SK-N-SH treated with all-trans-retinoic acid at 6 μM for 48 hours (cell line): Measurements from ENCODE around the gene UBE2R2.
"Not testable (repeated sequence)": the region's sequence is repeated elsewhere in the genome, so short reads cannot be mapped to it uniquely, and the experiment has no call there.

Experiments
- ATAC-seq: fragments of 200-7000 bp; cut with Tn5 transposase; 3 replicates; pipeline ENCODE4 v1.9.1; 2020; ENCODE audit warnings: mild to moderate bottlenecking, moderate library complexity
- ARNTL ChIP-seq: fragments of 450-650 bp; formaldehyde crosslinking; IDR thresholded peaks from 2 replicates; pipeline ENCODE4 v1.5.0; 2020; ENCODE audit warnings: low read depth, mild to moderate bottlenecking, moderate library complexity, borderline replicate concordance
- CSDC2 ChIP-seq: fragments of 250-450 bp; sonication (Bioruptor Pico); IDR thresholded peaks from 2 replicates; pipeline ENCODE4 v1.5.0; 2020; ENCODE audit warnings: mild to moderate bottlenecking, moderate library complexity
- CSRNP3 ChIP-seq: fragments of 250-450 bp; sonication (Bioruptor Pico); IDR thresholded peaks from 2 replicates; pipeline ENCODE4 v1.5.1; 2021; ENCODE audit warnings: mild to moderate bottlenecking, moderate library complexity
- ESRRG ChIP-seq: fragments of 250-450 bp; sonication (Bioruptor Pico); IDR thresholded peaks from 2 replicates; pipeline ENCODE4 v1.6.1; 2021; ENCODE audit warnings: mild to moderate bottlenecking
- ISL1 ChIP-seq: fragments of 250-450 bp; sonication (Bioruptor Pico); IDR thresholded peaks from 2 replicates; pipeline ENCODE4 v2.1.2; 2022; ENCODE audit warnings: mild to moderate bottlenecking, moderate library complexity
- PPARA ChIP-seq: fragments of 250-450 bp; sonication (Bioruptor Pico); IDR thresholded peaks from 2 replicates; pipeline ENCODE4 v1.5.0; 2020; ENCODE audit warnings: mild to moderate bottlenecking, borderline replicate concordance
- RARB ChIP-seq: fragments of 250-450 bp; sonication (Bioruptor Pico); IDR thresholded peaks from 2 replicates; pipeline ENCODE4 v1.8.0; 2021; ENCODE audit warnings: mild to moderate bottlenecking, moderate library complexity
- SNAI2 ChIP-seq: fragments of 250-450 bp; sonication (Bioruptor Pico); IDR thresholded peaks from 2 replicates; pipeline ENCODE4 v1.5.0; 2020; ENCODE audit warnings: mild to moderate bottlenecking, moderate library complexity
- TOX ChIP-seq: fragments of 250-450 bp; sonication (Bioruptor Pico); IDR thresholded peaks from 2 replicates; pipeline ENCODE4 v1.8.0; 2021; ENCODE audit warnings: mild to moderate bottlenecking, moderate library complexity, borderline replicate concordance
- ZC3H10 ChIP-seq: fragments of 250-450 bp; sonication (Bioruptor Pico); IDR thresholded peaks from 2 replicates; pipeline ENCODE4 v1.5.1; 2021; ENCODE audit warnings: mild to moderate bottlenecking, moderate library complexity
- ZFP3 ChIP-seq: fragments of 250-450 bp; sonication (Bioruptor Pico); IDR thresholded peaks from 2 replicates; pipeline ENCODE4 v1.5.0; 2020; ENCODE audit warnings: mild to moderate bottlenecking, moderate library complexity
- ZFP30 ChIP-seq: fragments of 450-650 bp; formaldehyde crosslinking; IDR thresholded peaks from 2 replicates; pipeline ENCODE4 v1.5.0; 2022; ENCODE audit warnings: mild to moderate bottlenecking, moderate library complexity
- ZNF565 ChIP-seq: fragments of 450-650 bp; formaldehyde crosslinking; conservative IDR thresholded peaks from 2 replicates; pipeline ENCODE4 v1.5.0; 2020; ENCODE audit warnings: low read depth, mild to moderate bottlenecking, moderate library complexity
- ZNF8 ChIP-seq: fragments of 450-650 bp; formaldehyde crosslinking; IDR thresholded peaks from 2 replicates; pipeline ENCODE4 v1.5.0; 2020; ENCODE audit warnings: mild to moderate bottlenecking, moderate library complexity
- TF ChIP-seq, protein P1 (sequence below): fragments of 250-450 bp; sonication (Bioruptor Pico); IDR thresholded peaks from 2 replicates; pipeline ENCODE4 v1.5.0; 2020; ENCODE audit warnings: mild to moderate bottlenecking, moderate library complexity
- TF ChIP-seq, protein P2 (sequence below): fragments of 250-450 bp; sonication (Bioruptor Pico); IDR thresholded peaks from 2 replicates; pipeline ENCODE4 v1.5.1; 2020; ENCODE audit warnings: low read depth, mild to moderate bottlenecking, moderate library complexity
- TF ChIP-seq, protein P3 (sequence below): fragments of 250-450 bp; sonication (Bioruptor Pico); IDR thresholded peaks from 2 replicates; pipeline ENCODE4 v1.8.0; 2020; ENCODE audit warnings: mild to moderate bottlenecking, moderate library complexity, borderline replicate concordance
- TF ChIP-seq, protein P4 (sequence below): fragments of 250-450 bp; sonication (Bioruptor Pico); IDR thresholded peaks from 2 replicates; pipeline ENCODE4 v1.8.0; 2021; ENCODE audit warnings: low read depth, mild to moderate bottlenecking, moderate library complexity, borderline replicate concordance

Gene UBE2R2

GRCh38 chr9:33794560-33794959 is 22.4 kb upstream of the UBE2R2 start:
- no peak for ATAC-seq
- TF ChIP-seq CSRNP3 (CRISPR knock-in tag): no peak

- ATAC-seq: no peak
- TF ChIP-seq ZC3H10 (CRISPR knock-in tag): no peak
- TF ChIP-seq, all 23 proteins: peak for 0
Observed at GRCh38 chr9:33795281-33795680, 21.7 kb upstream of the UBE2R2 start, which contains the start of gene PRSS3. Gene PRSS3 (plus strand): TSS chr9:33795561. CDS start chr9:33795574, 13 bp downstream.

- no peak for TF ChIP-seq PPARA (CRISPR knock-in tag)
- TF ChIP-seq, protein P1, sequence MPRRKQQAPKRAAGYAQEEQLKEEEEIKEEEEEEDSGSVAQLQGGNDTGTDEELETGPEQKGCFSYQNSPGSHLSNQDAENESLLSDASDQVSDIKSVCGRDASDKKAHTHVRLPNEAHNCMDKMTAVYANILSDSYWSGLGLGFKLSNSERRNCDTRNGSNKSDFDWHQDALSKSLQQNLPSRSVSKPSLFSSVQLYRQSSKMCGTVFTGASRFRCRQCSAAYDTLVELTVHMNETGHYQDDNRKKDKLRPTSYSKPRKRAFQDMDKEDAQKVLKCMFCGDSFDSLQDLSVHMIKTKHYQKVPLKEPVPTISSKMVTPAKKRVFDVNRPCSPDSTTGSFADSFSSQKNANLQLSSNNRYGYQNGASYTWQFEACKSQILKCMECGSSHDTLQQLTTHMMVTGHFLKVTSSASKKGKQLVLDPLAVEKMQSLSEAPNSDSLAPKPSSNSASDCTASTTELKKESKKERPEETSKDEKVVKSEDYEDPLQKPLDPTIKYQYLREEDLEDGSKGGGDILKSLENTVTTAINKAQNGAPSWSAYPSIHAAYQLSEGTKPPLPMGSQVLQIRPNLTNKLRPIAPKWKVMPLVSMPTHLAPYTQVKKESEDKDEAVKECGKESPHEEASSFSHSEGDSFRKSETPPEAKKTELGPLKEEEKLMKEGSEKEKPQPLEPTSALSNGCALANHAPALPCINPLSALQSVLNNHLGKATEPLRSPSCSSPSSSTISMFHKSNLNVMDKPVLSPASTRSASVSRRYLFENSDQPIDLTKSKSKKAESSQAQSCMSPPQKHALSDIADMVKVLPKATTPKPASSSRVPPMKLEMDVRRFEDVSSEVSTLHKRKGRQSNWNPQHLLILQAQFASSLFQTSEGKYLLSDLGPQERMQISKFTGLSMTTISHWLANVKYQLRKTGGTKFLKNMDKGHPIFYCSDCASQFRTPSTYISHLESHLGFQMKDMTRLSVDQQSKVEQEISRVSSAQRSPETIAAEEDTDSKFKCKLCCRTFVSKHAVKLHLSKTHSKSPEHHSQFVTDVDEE (CRISPR knock-in tag): no peak
- TF ChIP-seq CSRNP3 (CRISPR knock-in tag): no peak
- TF ChIP-seq, protein P2, sequence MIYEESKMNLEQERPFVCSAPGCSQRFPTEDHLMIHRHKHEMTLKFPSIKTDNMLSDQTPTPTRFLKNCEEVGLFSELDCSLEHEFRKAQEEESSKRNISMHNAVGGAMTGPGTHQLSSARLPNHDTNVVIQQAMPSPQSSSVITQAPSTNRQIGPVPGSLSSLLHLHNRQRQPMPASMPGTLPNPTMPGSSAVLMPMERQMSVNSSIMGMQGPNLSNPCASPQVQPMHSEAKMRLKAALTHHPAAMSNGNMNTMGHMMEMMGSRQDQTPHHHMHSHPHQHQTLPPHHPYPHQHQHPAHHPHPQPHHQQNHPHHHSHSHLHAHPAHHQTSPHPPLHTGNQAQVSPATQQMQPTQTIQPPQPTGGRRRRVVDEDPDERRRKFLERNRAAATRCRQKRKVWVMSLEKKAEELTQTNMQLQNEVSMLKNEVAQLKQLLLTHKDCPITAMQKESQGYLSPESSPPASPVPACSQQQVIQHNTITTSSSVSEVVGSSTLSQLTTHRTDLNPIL (CRISPR knock-in tag): no peak
- TF ChIP-seq ESRRG (CRISPR knock-in tag): no peak
- TF ChIP-seq ZFP3: no peak
- no peak for TF ChIP-seq RARB
- TF ChIP-seq, protein P3, sequence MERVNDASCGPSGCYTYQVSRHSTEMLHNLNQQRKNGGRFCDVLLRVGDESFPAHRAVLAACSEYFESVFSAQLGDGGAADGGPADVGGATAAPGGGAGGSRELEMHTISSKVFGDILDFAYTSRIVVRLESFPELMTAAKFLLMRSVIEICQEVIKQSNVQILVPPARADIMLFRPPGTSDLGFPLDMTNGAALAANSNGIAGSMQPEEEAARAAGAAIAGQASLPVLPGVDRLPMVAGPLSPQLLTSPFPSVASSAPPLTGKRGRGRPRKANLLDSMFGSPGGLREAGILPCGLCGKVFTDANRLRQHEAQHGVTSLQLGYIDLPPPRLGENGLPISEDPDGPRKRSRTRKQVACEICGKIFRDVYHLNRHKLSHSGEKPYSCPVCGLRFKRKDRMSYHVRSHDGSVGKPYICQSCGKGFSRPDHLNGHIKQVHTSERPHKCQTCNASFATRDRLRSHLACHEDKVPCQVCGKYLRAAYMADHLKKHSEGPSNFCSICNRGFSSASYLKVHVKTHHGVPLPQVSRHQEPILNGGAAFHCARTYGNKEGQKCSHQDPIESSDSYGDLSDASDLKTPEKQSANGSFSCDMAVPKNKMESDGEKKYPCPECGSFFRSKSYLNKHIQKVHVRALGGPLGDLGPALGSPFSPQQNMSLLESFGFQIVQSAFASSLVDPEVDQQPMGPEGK (CRISPR knock-in tag): no peak
- no peak for TF ChIP-seq TOX
- no peak for TF ChIP-seq ZFP30 (CRISPR knock-in tag)
- TF ChIP-seq SNAI2: no peak
- no peak for TF ChIP-seq ZNF565 (CRISPR knock-in tag)
- no peak for TF ChIP-seq ARNTL (CRISPR knock-in tag)
- TF ChIP-seq, protein P4, sequence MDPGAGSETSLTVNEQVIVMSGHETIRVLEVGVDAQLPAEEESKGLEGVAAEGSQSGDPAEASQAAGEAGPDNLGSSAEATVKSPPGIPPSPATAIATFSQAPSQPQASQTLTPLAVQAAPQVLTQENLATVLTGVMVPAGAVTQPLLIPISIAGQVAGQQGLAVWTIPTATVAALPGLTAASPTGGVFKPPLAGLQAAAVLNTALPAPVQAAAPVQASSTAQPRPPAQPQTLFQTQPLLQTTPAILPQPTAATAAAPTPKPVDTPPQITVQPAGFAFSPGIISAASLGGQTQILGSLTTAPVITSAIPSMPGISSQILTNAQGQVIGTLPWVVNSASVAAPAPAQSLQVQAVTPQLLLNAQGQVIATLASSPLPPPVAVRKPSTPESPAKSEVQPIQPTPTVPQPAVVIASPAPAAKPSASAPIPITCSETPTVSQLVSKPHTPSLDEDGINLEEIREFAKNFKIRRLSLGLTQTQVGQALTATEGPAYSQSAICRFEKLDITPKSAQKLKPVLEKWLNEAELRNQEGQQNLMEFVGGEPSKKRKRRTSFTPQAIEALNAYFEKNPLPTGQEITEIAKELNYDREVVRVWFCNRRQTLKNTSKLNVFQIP: no peak
- no peak for TF ChIP-seq ZNF8
- no peak for TF ChIP-seq CSDC2 (CRISPR knock-in tag)
- no peak for TF ChIP-seq ZC3H10 (CRISPR knock-in tag)
- TF ChIP-seq ISL1 (CRISPR knock-in tag): no peak
- TF ChIP-seq, all 23 proteins: peak for 0
Observed at GRCh38 chr9:33795819-33796218, 21.1 kb upstream of the UBE2R2 start.

GRCh38 chr9:33796679-33797078 is 20.3 kb upstream of the UBE2R2 start:
- not testable (repeated sequence) for ATAC-seq

More at GRCh38 chr9:33795819-33796218, 21.1 kb upstream of the UBE2R2 start:
- no peak for ATAC-seq
